ENCODE measurements around the gene KCNQ4. TPM values are rescaled to one million over a fixed set of nuclear protein-coding genes. Genes with fewer than 3 reads are reported as not detected.

The KCNQ4 gene
- total and polyA plus RNA-seq, 2 donors (not counting 3 experiments of a cell fraction or from before 2014, with no cell fraction given) = 0.06 to 0.07 TPM

- Histone ChIP-seq H3K9ac (replicated peaks; ENCODE audit: extremely low read depth, insufficient read depth, low read length) (no peak overlapping the region), H3K9me3 (replicated peaks; ENCODE audit: control insufficient read depth, insufficient read depth, low read length) (no peaks in the 10 kb centered on the region), H3K4me2 (ENCODE audit: insufficient read depth, low read length) (no peak overlapping the region), H3K4me3 (replicated peaks in 1 of 3; ENCODE audit: insufficient read depth in 1 of 3, low read depth in 1 of 3, low read length in 3 of 3) (no peak overlapping the region), H3K9me1 (replicated peaks; ENCODE audit: control insufficient read depth, extremely low read depth, insufficient read depth, low read length) (no peaks in the 10 kb centered on the region), H4K20me1 (replicated peaks; ENCODE audit: control insufficient read depth, extremely low read depth, insufficient read depth, low read length) (no peaks in the 10 kb centered on the region), H3K27ac (ENCODE audit: insufficient read depth, low read depth, low read length) (no peak overlapping the region), H3K79me2 (ENCODE audit: control insufficient read depth, insufficient read depth, low read length) (no peaks in the 10 kb centered on the region), H3K4me1 (ENCODE audit: control insufficient read depth, extremely low read depth, insufficient read depth, low read length) (peaks cover 14% of the 10 kb centered on the region), H2AFZ (ENCODE audit: low read depth, low read length) (no peak overlapping the region), H3K27me3 (ENCODE audit: control insufficient read depth in 2 of 2, insufficient read depth in 2 of 2, low read length in 2 of 2) (no peaks in the 10 kb centered on the region), H3K36me3 (ENCODE audit: control insufficient read depth in 2 of 2, extremely low read depth in 1 of 2, insufficient read depth in 2 of 2, low read length in 2 of 2) (no peaks in the 10 kb centered on the region)
- CTCF ChIA-PET = interaction anchor here (3.2 kb wide), 1 partner anchor 26 kb away, joined by 21 read pairs; no protein-coding TSS in a partner anchor
- POLR2A ChIA-PET = no interaction called here
- intact Hi-C loops (cut with micrococcal nuclease) (no loop called here), dilution Hi-C loops (cut with MboI; ENCODE audit: extremely low pct_ligation_motif_present, low sequenced_read_pairs) (no loop called here)
- BruUV-seq (replicated peaks) = no TSS peak
- TF ChIP-seq EZH2 (IDR thresholded peaks at IDR 0.05; ENCODE audit: borderline replicate concordance, low read depth, low read length, severe bottlenecking) (no peak), GATA2 (IDR thresholded peaks at IDR 0.05; ENCODE audit: insufficient read depth, insufficient read length, low read depth, low read length) (no peak), POLR2A (IDR thresholded peaks at IDR 0.05; ENCODE audit: low read depth, low read length) (no peak), FOS (IDR thresholded peaks at IDR 0.05; ENCODE audit: borderline replicate concordance, insufficient read depth, low read length) (no peak), POLR2AphosphoS5 (IDR thresholded peaks at IDR 0.05; ENCODE audit: insufficient read depth, low read depth, low read length) (no peak), JUN (IDR thresholded peaks at IDR 0.05; ENCODE audit: borderline replicate concordance, insufficient read depth, insufficient read length, low read depth) (no peak), MAX (IDR thresholded peaks at IDR 0.05; ENCODE audit: insufficient read depth, insufficient read length) (no peak), MYC (IDR thresholded peaks at IDR 0.05; ENCODE audit: low read depth, low read length) (no peak)
- TF ChIP-seq, protein P1, sequence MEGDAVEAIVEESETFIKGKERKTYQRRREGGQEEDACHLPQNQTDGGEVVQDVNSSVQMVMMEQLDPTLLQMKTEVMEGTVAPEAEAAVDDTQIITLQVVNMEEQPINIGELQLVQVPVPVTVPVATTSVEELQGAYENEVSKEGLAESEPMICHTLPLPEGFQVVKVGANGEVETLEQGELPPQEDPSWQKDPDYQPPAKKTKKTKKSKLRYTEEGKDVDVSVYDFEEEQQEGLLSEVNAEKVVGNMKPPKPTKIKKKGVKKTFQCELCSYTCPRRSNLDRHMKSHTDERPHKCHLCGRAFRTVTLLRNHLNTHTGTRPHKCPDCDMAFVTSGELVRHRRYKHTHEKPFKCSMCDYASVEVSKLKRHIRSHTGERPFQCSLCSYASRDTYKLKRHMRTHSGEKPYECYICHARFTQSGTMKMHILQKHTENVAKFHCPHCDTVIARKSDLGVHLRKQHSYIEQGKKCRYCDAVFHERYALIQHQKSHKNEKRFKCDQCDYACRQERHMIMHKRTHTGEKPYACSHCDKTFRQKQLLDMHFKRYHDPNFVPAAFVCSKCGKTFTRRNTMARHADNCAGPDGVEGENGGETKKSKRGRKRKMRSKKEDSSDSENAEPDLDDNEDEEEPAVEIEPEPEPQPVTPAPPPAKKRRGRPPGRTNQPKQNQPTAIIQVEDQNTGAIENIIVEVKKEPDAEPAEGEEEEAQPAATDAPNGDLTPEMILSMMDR (IDR thresholded peaks at IDR 0.05; ENCODE audit: extremely low read depth in 1 of 2, insufficient read depth in 1 of 2, low read depth in 1 of 2, low read length in 2 of 2) = no peak
- FAIRE-seq (no peak), DNase-seq (ENCODE audit: low read depth, low spot score) (peak; percentile 16)
These were observed 15.8 kb downstream of the KCNQ4 start for GRCh38 chr1:40799351-40799867.
